K562 (cell line): ENCODE results near the gene FITM1. TPM values are rescaled to one million over a fixed set of nuclear protein-coding genes. Genes with fewer than 3 reads are reported as not detected.

Experiments used
- ARID1B ChIP-seq: fragments of 450-650 bp; IDR thresholded peaks from 2 replicates; pipeline ENCODE4 v1.6.1; 2016; ENCODE audit warnings: antibody characterized with exemption, mild to moderate bottlenecking, inconsistent platforms
- CHD2 ChIP-seq: IDR thresholded peaks from 2 replicates; pipeline ENCODE4 v1.6.1; 2011; ENCODE audit warnings: low read depth, low read length
- E2F6 ChIP-seq, 2 experiments: IDR thresholded peaks; 2 replicates each; pipeline ENCODE4 v1.6.1; 2011; ENCODE audit warnings: borderline replicate concordance in 1 of 2, control low read depth in 1 of 2, low read depth in 1 of 2, low read length in 1 of 2, mild to moderate bottlenecking in 1 of 2, mixed read lengths in 1 of 2, moderate library complexity in 1 of 2; ENCODE audit not compliant: insufficient read depth in 1 of 2, insufficient read length in 1 of 2, poor library complexity in 1 of 2, severe bottlenecking in 1 of 2; ENCODE audit errors: extremely low read depth in 1 of 2
- HNRNPL ChIP-seq: fragments of 200-400 bp; formaldehyde crosslinking; IDR thresholded peaks from 2 replicates; pipeline ENCODE4 v1.6.1; 2017; ENCODE audit warnings: low read depth, mild to moderate bottlenecking, low read length
- MTA2 ChIP-seq: fragments of 450-650 bp; IDR thresholded peaks from 2 replicates; pipeline ENCODE4 v1.6.1; 2016; ENCODE audit warnings: low read depth
- NRF1 ChIP-seq, 2 experiments: fragments of 450-650 bp; IDR thresholded peaks in 1 of 2; conservative IDR thresholded peaks in 1 of 2; 2 replicates each; pipeline ENCODE4 v1.6.1; 2014; ENCODE audit warnings: mild to moderate bottlenecking in 2 of 2
- POLR2G ChIP-seq: fragments of 200-400 bp; formaldehyde crosslinking; IDR thresholded peaks from 2 replicates; pipeline ENCODE4 v1.6.1; 2017; ENCODE audit warnings: low read depth, mild to moderate bottlenecking, antibody characterized with exemption, low read length, moderate library complexity
- SAP30 ChIP-seq: fragments of 200-600 bp; sonication (generic); IDR thresholded peaks from 2 replicates; pipeline ENCODE4 v1.6.1; 2012; ENCODE audit warnings: borderline replicate concordance, low read depth, mild to moderate bottlenecking, moderate library complexity, low read length, control low read depth, inconsistent platforms; ENCODE audit not compliant: insufficient read depth, poor library complexity, severe bottlenecking
- TFAP4 ChIP-seq: sonication (generic); formaldehyde crosslinking; IDR thresholded peaks from 2 replicates; pipeline ENCODE4 v1.8.0; 2022; ENCODE audit warnings: missing genetic modification reagents, mild to moderate bottlenecking, moderate library complexity, borderline replicate concordance
- THAP7 ChIP-seq: fragments of 250-450 bp; sonication (Bioruptor Pico); IDR thresholded peaks from 2 replicates; pipeline ENCODE4 v1.5.0; 2021
- VEZF1 ChIP-seq: fragments of 200-800 bp; sonication (Bioruptor generic); IDR thresholded peaks from 2 replicates; pipeline ENCODE4 v1.6.1; 2017; ENCODE audit warnings: missing genetic modification characterization, missing compliant biosample characterization
- YBX1 ChIP-seq: fragments of 450-650 bp; IDR thresholded peaks from 2 replicates; pipeline ENCODE4 v1.7.1; 2016; ENCODE audit warnings: mild to moderate bottlenecking
- ZNF263 ChIP-seq: sonication (generic); formaldehyde crosslinking; IDR thresholded peaks from 2 replicates; pipeline ENCODE4 v1.8.0; 2022; ENCODE audit warnings: mild to moderate bottlenecking, missing genetic modification reagents, borderline replicate concordance
- polyA plus RNA-seq, 8 experiments: library from polyadenylated mRNA; depleted of rRNA in 4 of 8; stranded (reverse) in 5 of 8; unstranded in 3 of 8; fragments of >200 nt; fragmentation: Nextera tagmentation in 2 of 8; fragmentation: Illumina TruSeq in 1 of 8; extraction: Ambion mirVana in 2 of 8; extraction: Trizol in 1 of 8; gene quantifications; 2 replicates each; pipeline versions ENCODE4 v1.2.1 to v1.2.3, GENCODE V29; 2011 to 2014; ENCODE audit warnings: inconsistent platforms in 1 of 8, missing spikeins in 1 of 8
- total RNA-seq, 7 experiments: library from RNA; depleted of rRNA in 6 of 7; stranded (reverse); fragments of >200 nt in 6 of 7; fragmentation: Illumina TruSeq in 2 of 7; extraction: Trizol in 2 of 7; gene quantifications; 2 replicates each; pipeline versions ENCODE4 v1.2.1 to v1.2.3, GENCODE V29; 2011 to 2021; ENCODE audit warnings: low replicate concordance in 1 of 7

Gene FITM1
- total and polyA plus RNA-seq, 9 of the 15 experiments (the other 6 are each of a cell fraction or from before 2014, with no cell fraction given): 0.09 to 0.20 TPM; not detected in 7

GRCh38 chr14:24135834-24136683 is 5.6 kb downstream of the FITM1 start, which contains the start of gene PSME1 (continued):
- TF ChIP-seq MTA2 (no peak), VEZF1 (CRISPR knock-in tag) (peak; percentile 83), NRF1 (conservative IDR thresholded peaks at IDR 0.05 in 1 of 2, IDR thresholded peaks at IDR 0.05 in 1 of 2) (peak; percentile 83 to 84), ARID1B (no peak), ZNF263 (CRISPR knock-in tag) (0 out of 2 replicates have a peak, but pooled peaks have one; percentile 44), HNRNPL (0 out of 2 replicates have a peak, but pooled peaks have one; percentile 53), YBX1 (no peak), E2F6 (IDR thresholded peaks at IDR 0.05; ENCODE audit: borderline replicate concordance in 1 of 2, extremely low read depth in 1 of 2, insufficient read depth in 1 of 2, insufficient read length in 1 of 2, low read depth in 1 of 2, low read length in 1 of 2, poor library complexity in 1 of 2, severe bottlenecking in 1 of 2) (peak; percentile 20 to 83), CHD2 (peak; percentile 54; the same call in 1 of the 2 replicates), SAP30 (peak; percentile 33), TFAP4 (CRISPR knock-in tag) (peak; percentile 45; the same call in 1 of the 2 replicates), THAP7 (CRISPR knock-in tag) (no peak), POLR2G (peak; percentile 79)
- TF ChIP-seq, all 486 proteins: peak for 41
